Vagina (tissue), 2 donors: ENCODE measurements around the gene PNLIPRP1.

Experiments
- CTCF ChIP-seq, 3 experiments: fragments of 450-650 bp in 2 of 3; fragments of 200-600 bp in 1 of 3; sonication (generic) in 1 of 3; IDR thresholded peaks; one replicate each; pipeline ENCODE4 v1.5.1; 2017 to 2019; ENCODE audit warnings: antibody characterized with exemption in 3 of 3, mild to moderate bottlenecking in 2 of 3, moderate library complexity in 2 of 3
- POLR2A ChIP-seq, 2 donors: fragments of 450-650 bp; IDR thresholded peaks; one replicate each; pipeline ENCODE4 v1.6.1; 2017; ENCODE audit warnings: antibody characterized with exemption in 2 of 2, mild to moderate bottlenecking in 2 of 2, moderate library complexity in 2 of 2
- POLR2AphosphoS5 ChIP-seq, 2 donors: sonication (generic); formaldehyde crosslinking; IDR thresholded peaks; one replicate each; pipeline ENCODE4 v1.9.0; 2017; ENCODE audit warnings: antibody characterized with exemption in 2 of 2, mild to moderate bottlenecking in 2 of 2, low read depth in 1 of 2; ENCODE audit not compliant: insufficient read depth in 1 of 2

- TF ChIP-seq CTCF (IDR thresholded peaks at IDR 0.05): no peak
- TF ChIP-seq POLR2AphosphoS5 (IDR thresholded peaks at IDR 0.05; ENCODE audit: insufficient read depth in 1 of 2, low read depth in 1 of 2): no peak
- TF ChIP-seq POLR2A (IDR thresholded peaks at IDR 0.05): no peak
These were observed 16.0 kb upstream of the PNLIPRP1 start for GRCh38 chr10:116574797-116575196.
